VCaP (cell line): ENCODE results near the gene ITM2C.

Experiments used
- H3K27ac ChIP-seq: fragments of 450-650 bp; 2 replicates; pipeline ENCODE4 v1.5.1; 2017
- CTCF ChIP-seq: fragments of 450-650 bp; conservative IDR thresholded peaks from 2 replicates; pipeline ENCODE4 v1.5.1; 2017; ENCODE audit warnings: mild to moderate bottlenecking, moderate library complexity

ITM2C gene

GRCh38 chr2:230865307-230865765 is 594 bp downstream of the ITM2C start:
- peak overlapping the region; percentile 68; the same call in 1 of the 2 replicates for H3K27ac ChIP-seq
- no peak for TF ChIP-seq CTCF

DNA sequence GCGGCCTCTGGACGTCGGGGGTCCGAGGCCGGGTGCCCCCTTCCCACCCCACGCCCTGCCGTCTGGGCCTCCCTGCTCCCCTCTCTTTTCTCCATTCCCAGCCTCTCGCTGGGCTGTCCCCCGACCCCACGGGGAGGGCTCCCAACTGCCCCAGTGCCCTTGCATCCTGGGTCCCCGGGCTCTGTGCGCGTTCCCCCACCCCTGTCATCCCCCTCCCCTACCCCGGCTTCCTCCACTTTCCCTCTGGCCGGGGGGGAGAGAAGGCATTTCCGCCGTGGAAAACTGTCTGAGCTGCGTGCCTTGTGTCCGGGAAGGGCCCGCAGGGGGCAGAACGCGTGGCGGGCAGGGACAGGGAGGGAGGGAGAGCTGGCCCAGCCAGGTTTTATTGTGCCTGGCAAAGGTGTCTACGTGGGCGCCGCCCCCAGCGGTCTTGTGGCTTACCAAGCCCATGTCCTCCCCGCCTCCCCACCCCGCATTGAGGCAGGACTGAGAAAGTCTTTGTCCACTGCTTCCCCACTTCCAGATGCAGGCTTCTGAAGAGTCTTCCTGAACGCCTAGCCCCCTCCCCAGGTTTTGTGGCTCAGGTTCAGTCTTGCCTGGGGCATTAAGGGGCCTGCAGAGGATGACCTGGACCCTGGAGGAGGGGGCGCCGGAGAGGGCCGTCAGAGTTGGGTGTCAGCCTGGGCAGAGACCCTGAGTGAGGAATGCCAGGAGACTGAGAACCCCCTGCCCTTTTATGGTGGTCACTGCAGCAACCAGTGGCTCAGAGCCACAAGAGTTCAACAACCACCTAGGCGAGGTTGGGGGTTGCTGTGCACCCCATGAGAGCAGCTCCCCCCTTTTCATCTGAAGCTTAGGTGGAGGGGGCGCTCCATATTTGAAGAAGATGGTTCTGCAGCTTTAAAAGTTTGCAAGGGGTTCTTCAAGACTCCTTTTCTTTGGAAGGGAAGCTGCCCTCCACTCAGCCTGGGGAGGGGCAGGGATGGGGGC is 1.3 kb downstream of the ITM2C start:
- no peak overlapping the region for H3K27ac ChIP-seq
- TF ChIP-seq CTCF, result no peak

DNA sequence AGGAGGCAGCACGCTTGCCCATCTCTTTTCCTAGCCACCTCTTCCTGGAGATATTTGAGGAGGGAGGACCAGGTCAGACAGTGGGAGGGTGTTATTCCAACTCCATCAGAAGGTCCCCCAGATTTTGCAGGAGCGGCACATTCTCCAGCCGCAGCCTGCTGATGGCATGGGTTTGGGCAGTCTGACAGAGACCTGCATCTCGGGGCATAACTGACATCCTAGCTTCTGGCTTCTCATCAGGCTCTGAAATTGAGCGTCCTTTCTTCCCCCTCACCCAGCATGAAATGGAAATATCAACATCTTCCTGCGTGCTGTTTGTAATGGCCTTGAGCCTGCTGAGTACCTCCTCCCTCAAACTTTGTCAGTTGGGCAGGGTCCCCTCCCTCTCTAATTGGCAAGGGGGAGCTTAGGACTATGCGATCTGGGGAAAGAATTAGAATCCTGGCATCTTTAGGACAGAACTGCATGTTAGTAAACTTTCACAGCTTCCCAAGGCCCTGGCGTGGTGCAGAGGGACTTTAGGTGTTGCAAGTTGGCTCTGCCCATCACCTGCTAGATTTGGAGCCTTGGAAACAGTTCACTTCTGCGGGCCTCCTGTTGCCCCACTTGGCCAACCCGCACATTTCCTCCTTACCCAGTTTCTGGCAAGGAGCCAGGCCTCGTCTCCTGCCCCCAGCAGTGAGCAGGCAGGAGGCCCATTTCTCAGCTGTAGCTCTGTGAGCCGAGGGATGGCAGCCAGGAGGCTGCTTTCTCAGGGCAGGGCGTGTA is 2.2 kb downstream of the ITM2C start:
- TF ChIP-seq CTCF, result no peak
- H3K27ac ChIP-seq, result no peak overlapping the region

DNA sequence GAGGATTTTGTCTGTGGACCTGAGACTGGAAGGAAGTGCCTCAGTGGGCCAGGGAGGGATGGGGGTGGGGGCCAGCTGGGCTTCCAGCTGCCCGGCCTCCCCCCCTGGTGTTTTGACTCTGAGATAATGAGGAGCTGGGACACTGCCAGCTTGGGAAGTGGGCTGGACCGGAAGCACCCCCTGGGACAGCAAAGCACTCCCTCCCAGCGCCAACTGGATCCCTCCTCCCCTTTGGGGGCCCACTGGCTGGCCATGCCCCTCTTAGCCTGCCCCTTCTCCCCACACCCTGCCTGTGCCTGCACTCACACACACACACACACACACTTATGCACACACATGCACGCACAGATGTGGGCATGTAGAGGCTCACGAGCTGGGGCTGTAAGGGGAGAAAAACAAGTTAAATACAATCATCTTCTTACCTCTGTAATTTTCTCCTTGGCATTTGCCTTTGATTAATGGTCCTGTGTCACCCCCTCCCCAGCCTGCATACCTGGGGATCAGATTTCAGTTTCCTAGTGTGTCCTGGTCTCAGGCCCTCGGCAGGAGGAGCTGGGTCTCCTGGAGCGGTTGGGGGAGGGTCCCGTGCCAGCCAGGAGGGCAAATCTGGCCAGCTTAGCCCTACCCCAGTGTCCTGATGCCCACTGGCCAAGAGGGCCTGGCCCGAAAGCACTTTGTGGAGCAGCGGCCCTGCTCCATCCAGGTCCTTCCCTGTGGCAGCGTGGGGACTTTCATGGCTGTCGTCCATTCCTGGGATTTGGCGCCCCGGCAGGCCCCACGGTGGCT is 3.6 kb downstream of the ITM2C start:
- H3K27ac ChIP-seq, result no peak overlapping the region
- no peak for TF ChIP-seq CTCF

DNA sequence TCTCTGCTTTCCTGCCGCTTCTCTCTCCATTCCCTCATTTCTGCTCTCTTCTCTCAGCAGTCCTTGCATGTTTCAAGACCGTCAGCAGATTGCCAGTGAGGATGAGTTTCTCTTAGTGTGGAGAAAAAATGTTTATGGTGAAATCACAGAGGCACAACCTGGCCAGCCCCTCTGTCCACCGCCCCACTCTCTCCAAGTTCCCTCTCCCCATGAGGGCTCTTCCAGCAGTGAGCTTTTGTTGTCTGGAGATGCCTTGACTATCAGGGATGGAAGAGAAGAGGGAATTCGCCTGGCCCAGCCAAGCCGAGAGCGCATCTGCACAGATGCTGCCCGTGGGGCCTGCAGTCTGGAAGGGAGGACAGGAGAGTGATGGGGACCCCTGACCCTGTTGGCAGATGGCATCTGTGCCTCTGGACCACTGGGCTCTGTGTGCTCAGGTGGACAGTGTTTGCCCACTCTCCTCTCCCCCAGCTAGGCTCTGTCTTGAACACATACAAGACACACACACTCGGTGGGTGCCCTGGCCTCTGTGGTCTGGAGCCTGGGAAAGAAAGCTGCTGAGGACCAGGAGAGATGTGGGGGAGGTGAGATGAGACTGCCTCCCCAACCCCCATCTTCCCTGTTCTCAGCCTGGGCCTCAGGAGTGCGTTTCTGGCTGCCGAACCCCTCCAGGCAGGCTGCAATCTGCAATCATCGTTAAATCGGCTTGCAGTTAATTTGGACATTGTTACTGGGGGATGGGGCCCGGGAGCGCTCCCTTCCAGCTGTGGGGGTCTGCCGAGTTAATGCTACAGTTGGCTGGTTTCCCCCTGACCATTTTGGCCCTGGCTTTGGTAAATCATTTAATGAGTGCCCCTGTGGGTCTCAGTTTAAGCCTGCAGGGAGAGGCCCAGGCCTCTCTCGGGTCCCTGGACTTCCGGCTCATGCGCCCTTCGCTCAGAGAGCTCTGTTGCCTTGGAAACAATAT is 4.5 kb downstream of the ITM2C start:
- TF ChIP-seq CTCF, result no peak
- no peak overlapping the region for H3K27ac ChIP-seq

- TF ChIP-seq CTCF, result no peak
- no peak overlapping the region for H3K27ac ChIP-seq
Measured at GRCh38 chr2:230869914-230870543, 5.3 kb downstream of the ITM2C start.
